Heart right ventricle (tissue), 16 donors: ENCODE results near the gene PRKCE. TPM values are rescaled to one million over a fixed set of nuclear protein-coding genes. Genes with fewer than 3 reads are reported as not detected.

Source experiments
- ATAC-seq, 8 donors: fragments of 200-7000 bp; cut with Tn5 transposase; one replicate each; pipeline ENCODE4 v1.9.1; 2020; ENCODE audit warnings: mild to moderate bottlenecking in 8 of 8, moderate library complexity in 8 of 8, moderate number of reproducible peaks in 1 of 8
- DNase-seq, 2 donors: peaks; one replicate each; pipeline ENCODE4 v3.0.0-alpha.2; 2020
- H3K27ac ChIP-seq, 10 donors: fragments of 200-600 bp; sonication (generic) in 2 of 10; one replicate each; pipeline versions ENCODE4 v1.5.0 to v1.8.0; 2020 to 2022; ENCODE audit warnings: mild to moderate bottlenecking in 3 of 10
- H3K27me3 ChIP-seq, 7 donors: fragments of 200-600 bp; one replicate each; pipeline ENCODE4 v1.8.0; 2021 to 2022; ENCODE audit warnings: mild to moderate bottlenecking in 2 of 7
- H3K36me3 ChIP-seq, 9 donors: fragments of 200-600 bp; sonication (generic) in 1 of 9; one replicate each; pipeline versions ENCODE4 v1.5.0 to v1.8.0; 2020 to 2022; ENCODE audit warnings: mild to moderate bottlenecking in 2 of 9
- H3K4me1 ChIP-seq, 9 donors: fragments of 200-600 bp; sonication (generic) in 1 of 9; one replicate each; pipeline versions ENCODE4 v1.5.0 to v1.8.0; 2020 to 2022; ENCODE audit warnings: mild to moderate bottlenecking in 4 of 9
- H3K4me3 ChIP-seq, 10 donors: fragments of 200-600 bp; sonication (generic) in 2 of 10; one replicate each; pipeline versions ENCODE4 v1.5.0 to v1.8.0; 2020 to 2022; ENCODE audit warnings: mild to moderate bottlenecking in 7 of 10, moderate library complexity in 2 of 10
- H3K9me3 ChIP-seq, 11 donors: fragments of 200-600 bp in 10 of 11; sonication (generic) in 2 of 11; one replicate each; pipeline versions ENCODE4 v1.5.0 to v1.8.0; 2013 to 2022; ENCODE audit warnings: mild to moderate bottlenecking in 2 of 11, control low read depth in 1 of 11, moderate library complexity in 1 of 11
- WGBS, 2 donors: extraction: QIAGEN DNeasy Blood & Tissue Kit; methylation state at CpG; one replicate each; pipeline ENCODE4 v1.1.7; 2013; ENCODE audit warnings: inconsistent platforms in 1 of 2; 5-methylcytosine and 5-hydroxymethylcytosine counted together
- intact Hi-C, 10 donors: fragments of 100-400 bp; cut with DNase I; formaldehyde crosslinking; loops; one replicate each; pipeline versions ENCODE4 v1.11.1 to v1.14.2; 2022
- polyA plus RNA-seq, 2 donors: library from polyadenylated mRNA; stranded (reverse); fragments of 200-250 nt; gene quantifications; one replicate each; pipeline ENCODE4 v1.2.3, GENCODE V29; 2013
- total RNA-seq, 10 donors: library from RNA; stranded (reverse); fragmentation: NEBNext Ultra II Directional in 3 of 10; extraction: Animal tissue kit (Norgen Biotek cat#: 25700) in 3 of 10; gene quantifications; one replicate each; pipeline versions ENCODE4 v1.2.1 to v1.2.4, GENCODE V29; 2021 to 2023
- TF ChIP-seq, protein P1 (sequence below), 9 donors: fragments of 200-600 bp; sonication (generic) in 2 of 9; IDR thresholded peaks; one replicate each; pipeline versions ENCODE4 v1.5.0 to v1.8.0; 2021 to 2022; ENCODE audit warnings: antibody characterized with exemption in 9 of 9, mild to moderate bottlenecking in 5 of 9, moderate library complexity in 1 of 9
- donor health status: Arrhythmogenic right ventricular cardiomyopathy.
- donor health status: ischemic (EF 13 %, LVEDD 7.1; RV severe dilation, severe dysfunction).
- donor health status: healthy with polysubstance abuse.
- donor health status: DM: no; HTN: yes; CAD: no.
- donor health status: DM: no; HTN: no; CAD: no.
- donor health status: ischemic (EF 25% LVEDD 6.9; RV normal size, moderate dysfunction).
- donor health status: ischemic (EF 25% LVEDD 5.7; RV mildly dilated, moderate dysfunction).
- donor health status: healthy.
- donor health status: DM: yes; HTN: yes; CAD: no.
- donor health status: Ischemic cardiomyopathy.
- donor health status: ischemic (EF 35%, LVEDD 5.7; RV mildly dilated, moderate dysfunction).
- donor health status: nonischemic (EF 11% LVEDD 7.7; RV severe dilation, severe dysfunction).
- donor health status: DM: yes; HTN: yes; CAD: no.
- donor health status: PGD.
- donor health status: ischemic (EF 29% LVEDD 5.4; RV normal size, mild dysfunction).
- donor health status: nonischemic (EF 23%, LVEDD 6.1; RV moderate dilation, normal function).

The PRKCE gene
- total and polyA plus RNA-seq, 12 donors, result 3.7 to 22.7 (median 16.7) TPM

DNA sequence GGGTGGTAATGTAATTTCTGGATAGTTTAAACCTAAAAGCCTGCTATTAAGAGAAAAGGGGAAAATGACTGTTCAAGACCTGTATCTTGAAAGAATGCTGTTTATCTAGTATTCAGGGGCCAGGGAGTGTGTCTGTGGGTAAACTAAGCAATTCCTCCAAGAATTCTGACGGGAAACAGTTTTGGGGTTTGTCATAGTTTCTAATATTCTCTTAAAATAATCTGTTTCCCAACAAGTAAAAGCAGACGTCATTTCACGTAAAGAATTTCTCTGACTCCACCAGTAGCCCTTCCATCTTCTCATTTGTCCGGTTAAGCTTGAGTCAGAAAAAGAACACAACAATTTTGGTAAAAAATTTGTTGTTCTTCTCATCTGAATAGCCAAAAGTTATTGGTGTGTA is 413.7 kb downstream of the PRKCE start:
- Histone ChIP-seq H3K4me1 (peaks cover 3 to 71% (median 25%) of the 10 kb centered on the region in 9 donors), H3K27ac (peak overlapping the region in 6 of 10 donors; percentile 8 to 90 (median 47)), H3K9me3 (no peaks in the 10 kb centered on the region), H3K36me3 (no peaks in the 10 kb centered on the region), H3K27me3 (no peaks in the 10 kb centered on the region), H3K4me3 (no peak overlapping the region)
- TF ChIP-seq, protein P1, sequence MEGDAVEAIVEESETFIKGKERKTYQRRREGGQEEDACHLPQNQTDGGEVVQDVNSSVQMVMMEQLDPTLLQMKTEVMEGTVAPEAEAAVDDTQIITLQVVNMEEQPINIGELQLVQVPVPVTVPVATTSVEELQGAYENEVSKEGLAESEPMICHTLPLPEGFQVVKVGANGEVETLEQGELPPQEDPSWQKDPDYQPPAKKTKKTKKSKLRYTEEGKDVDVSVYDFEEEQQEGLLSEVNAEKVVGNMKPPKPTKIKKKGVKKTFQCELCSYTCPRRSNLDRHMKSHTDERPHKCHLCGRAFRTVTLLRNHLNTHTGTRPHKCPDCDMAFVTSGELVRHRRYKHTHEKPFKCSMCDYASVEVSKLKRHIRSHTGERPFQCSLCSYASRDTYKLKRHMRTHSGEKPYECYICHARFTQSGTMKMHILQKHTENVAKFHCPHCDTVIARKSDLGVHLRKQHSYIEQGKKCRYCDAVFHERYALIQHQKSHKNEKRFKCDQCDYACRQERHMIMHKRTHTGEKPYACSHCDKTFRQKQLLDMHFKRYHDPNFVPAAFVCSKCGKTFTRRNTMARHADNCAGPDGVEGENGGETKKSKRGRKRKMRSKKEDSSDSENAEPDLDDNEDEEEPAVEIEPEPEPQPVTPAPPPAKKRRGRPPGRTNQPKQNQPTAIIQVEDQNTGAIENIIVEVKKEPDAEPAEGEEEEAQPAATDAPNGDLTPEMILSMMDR (IDR thresholded peaks at IDR 0.05), result no peak
- ATAC-seq, result no peak
- intact Hi-C loops, result loop anchor here in 6 of 10 donors (5.0 to 10.0 kb wide), 6 partner anchors 50 to 302 kb away; partner anchors contain the start of gene EPAS1 (in 2 of the 6)
- DNase-seq, result no peak
- WGBS, 2 donors, result 91 to 93% methylated on average over 4 of the region's 4 CpGs

DNA sequence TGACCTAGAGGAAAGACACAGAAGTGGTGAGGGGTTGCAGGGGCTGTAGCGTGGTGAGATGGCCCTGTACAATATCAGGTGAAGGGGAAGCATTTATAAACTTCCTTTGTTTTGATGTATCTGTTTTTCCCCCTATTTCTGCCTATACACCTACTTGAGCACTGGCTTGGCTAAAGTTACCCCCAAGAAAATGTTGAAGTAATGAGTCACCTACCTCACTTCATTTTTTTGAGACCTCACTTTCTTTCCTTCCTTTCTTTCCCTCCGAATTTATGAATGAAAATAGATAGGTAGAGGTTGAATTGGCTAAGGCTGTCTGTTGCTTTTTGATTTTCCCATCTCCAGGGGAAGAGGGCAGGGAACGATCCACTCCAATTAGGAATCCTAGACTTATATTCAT is 414.6 kb downstream of the PRKCE start:
- H3K4me3 ChIP-seq, result no peak overlapping the region
- H3K27ac ChIP-seq, result peak overlapping the region in 8 of 10 donors; percentile 2 to 90 (median 29)
- intact Hi-C loops, result loop anchor here in 6 of 10 donors (5.0 to 10.0 kb wide), 6 partner anchors 49 to 301 kb away; partner anchors contain the start of gene EPAS1 (in 2 of the 6)

GRCh38 chr2:46066601-46067000 is 415.1 kb downstream of the PRKCE start:
- DNase-seq (no peak), ATAC-seq (peak in 2 of 8 donors; percentile 14)
- H3K4me1 ChIP-seq, result peaks cover 3 to 68% (median 25%) of the 10 kb centered on the region in 9 donors
- intact Hi-C loops, result loop anchor here in 6 of 10 donors (5.0 to 10.0 kb wide), 6 partner anchors 48 to 301 kb away; partner anchors contain the start of gene EPAS1 (in 2 of the 6)
- no peaks in the 10 kb centered on the region for H3K27me3 ChIP-seq
- H3K9me3 ChIP-seq, result no peaks in the 10 kb centered on the region
- TF ChIP-seq, protein P1 (IDR thresholded peaks at IDR 0.05), result no peak
- H3K36me3 ChIP-seq, result no peaks in the 10 kb centered on the region
- 84 to 92% methylated on average over 5 of the region's 5 CpGs for WGBS, 2 donors
- H3K27ac ChIP-seq, result peak overlapping the region in 7 of 10 donors; percentile 2 to 90 (median 37)
- H3K4me3 ChIP-seq, result no peak overlapping the region

More for the DNA sequence above, 414.6 kb downstream of the PRKCE start:
- ATAC-seq (no peak), DNase-seq (no peak)
- WGBS, 2 donors, result 79 to 85% methylated on average over 3 of the region's 3 CpGs
- H3K4me1 ChIP-seq, result peaks cover 3 to 71% (median 25%) of the 10 kb centered on the region in 9 donors
- TF ChIP-seq, protein P1 (IDR thresholded peaks at IDR 0.05), result no peak
- no peaks in the 10 kb centered on the region for H3K27me3 ChIP-seq
- no peaks in the 10 kb centered on the region for H3K9me3 ChIP-seq
- H3K36me3 ChIP-seq, result no peaks in the 10 kb centered on the region

GRCh38 chr2:46067062-46067461 is 415.6 kb downstream of the PRKCE start:
- H3K4me1 ChIP-seq, result peaks cover 3 to 65% (median 25%) of the 10 kb centered on the region in 9 donors

More at GRCh38 chr2:46067062-46067461, 415.6 kb downstream of the PRKCE start:
- Histone ChIP-seq H3K27me3 (no peaks in the 10 kb centered on the region), H3K27ac (peak overlapping the region in 8 of 10 donors; percentile 18 to 75 (median 51)), H3K36me3 (no peaks in the 10 kb centered on the region), H3K4me3 (no peak overlapping the region), H3K9me3 (no peaks in the 10 kb centered on the region)
- intact Hi-C loops, result loop anchor here in 6 of 10 donors (5.0 to 10.0 kb wide), 6 partner anchors 48 to 300 kb away; partner anchors contain the start of gene EPAS1 (in 2 of the 6)
- WGBS, 2 donors, result 95 to 96% methylated on average over 3 of the region's 3 CpGs
- TF ChIP-seq, protein P1 (IDR thresholded peaks at IDR 0.05), result no peak
- ATAC-seq, result no peak
- DNase-seq, result no peak
